ENCODE results near the gene ZNF331.

DNA sequence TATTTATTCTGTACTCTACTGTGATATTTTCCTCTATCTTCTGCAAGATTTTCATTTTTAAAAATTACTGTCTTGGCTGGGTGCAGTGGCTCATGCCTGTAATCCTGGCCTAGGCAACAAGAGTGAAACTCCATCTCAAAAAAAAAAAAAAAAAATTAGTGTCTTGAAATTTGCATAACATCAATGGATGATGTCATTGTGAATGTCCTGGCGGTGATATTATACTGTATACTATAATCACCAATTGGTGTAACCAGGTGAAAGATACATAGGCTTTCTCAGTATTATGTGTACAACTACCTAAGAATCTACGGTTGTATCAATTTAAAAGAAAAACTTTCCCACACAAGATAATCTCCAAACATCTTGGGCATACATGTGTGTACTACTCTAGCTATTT lies 15.2 kb downstream of the ZNF331 start:
- no peak for TF ChIP-seq REST (IDR thresholded peaks at IDR 0.05; ENCODE audit: insufficient read depth in 1 of 2, low read depth in 2 of 2, low read length in 1 of 2)
- TF ChIP-seq, protein P1, sequence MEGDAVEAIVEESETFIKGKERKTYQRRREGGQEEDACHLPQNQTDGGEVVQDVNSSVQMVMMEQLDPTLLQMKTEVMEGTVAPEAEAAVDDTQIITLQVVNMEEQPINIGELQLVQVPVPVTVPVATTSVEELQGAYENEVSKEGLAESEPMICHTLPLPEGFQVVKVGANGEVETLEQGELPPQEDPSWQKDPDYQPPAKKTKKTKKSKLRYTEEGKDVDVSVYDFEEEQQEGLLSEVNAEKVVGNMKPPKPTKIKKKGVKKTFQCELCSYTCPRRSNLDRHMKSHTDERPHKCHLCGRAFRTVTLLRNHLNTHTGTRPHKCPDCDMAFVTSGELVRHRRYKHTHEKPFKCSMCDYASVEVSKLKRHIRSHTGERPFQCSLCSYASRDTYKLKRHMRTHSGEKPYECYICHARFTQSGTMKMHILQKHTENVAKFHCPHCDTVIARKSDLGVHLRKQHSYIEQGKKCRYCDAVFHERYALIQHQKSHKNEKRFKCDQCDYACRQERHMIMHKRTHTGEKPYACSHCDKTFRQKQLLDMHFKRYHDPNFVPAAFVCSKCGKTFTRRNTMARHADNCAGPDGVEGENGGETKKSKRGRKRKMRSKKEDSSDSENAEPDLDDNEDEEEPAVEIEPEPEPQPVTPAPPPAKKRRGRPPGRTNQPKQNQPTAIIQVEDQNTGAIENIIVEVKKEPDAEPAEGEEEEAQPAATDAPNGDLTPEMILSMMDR (IDR thresholded peaks at IDR 0.05): no peak

Measured in Panc1 (cell line).